Measurements from ENCODE around the gene PTPRN2.

The PTPRN2 gene

GRCh38 chr7:157560258-157560654, 1027.4 kb downstream of the PTPRN2 start:
- DNase-seq, result no peak

GRCh38 chr7:157559596-157560257, 1027.9 kb downstream of the PTPRN2 start:
- DNase-seq, result no peak

- no peak for DNase-seq
These were observed 1028.6 kb downstream of the PTPRN2 start for GRCh38 chr7:157558875-157559595.

GRCh38 chr7:157558516-157558874, 1029.1 kb downstream of the PTPRN2 start:
- DNase-seq, result no peak

GRCh38 chr7:157558061-157558460, 1029.6 kb downstream of the PTPRN2 start:
- no peak for DNase-seq

GRCh38 chr7:157557263-157557662, 1030.4 kb downstream of the PTPRN2 start:
- DNase-seq, result no peak

- no peak for DNase-seq
These were observed 1031.0 kb downstream of the PTPRN2 start for GRCh38 chr7:157556642-157556944.

- DNase-seq, result no peak
These were observed 1031.5 kb downstream of the PTPRN2 start for GRCh38 chr7:157555944-157556641.

GRCh38 chr7:157555313-157555712, 1032.3 kb downstream of the PTPRN2 start:
- no peak for DNase-seq

GRCh38 chr7:157554393-157555238, 1033.0 kb downstream of the PTPRN2 start:
- DNase-seq, result no peak

- DNase-seq, result no peak
These were observed 1034.4 kb downstream of the PTPRN2 start for GRCh38 chr7:157553256-157553655.

GRCh38 chr7:157552295-157552993, 1035.2 kb downstream of the PTPRN2 start:
- no peak for DNase-seq

GRCh38 chr7:157551325-157552070, 1036.1 kb downstream of the PTPRN2 start:
- DNase-seq, result no peak

- DNase-seq, result no peak
These were observed 1037.0 kb downstream of the PTPRN2 start for GRCh38 chr7:157550300-157551275.

- no peak for DNase-seq
These were observed 1037.9 kb downstream of the PTPRN2 start for GRCh38 chr7:157549612-157550299.

GRCh38 chr7:157548691-157549303, 1038.8 kb downstream of the PTPRN2 start:
- no peak for DNase-seq

GRCh38 chr7:157547611-157548010, 1040.0 kb downstream of the PTPRN2 start:
- no peak for DNase-seq

- DNase-seq, result no peak
These were observed 1040.5 kb downstream of the PTPRN2 start for GRCh38 chr7:157547102-157547501.

GRCh38 chr7:157545681-157546060, 1042.0 kb downstream of the PTPRN2 start:
- no peak for DNase-seq
